ENCODE measurements around the gene ZFAND5.

DNA sequence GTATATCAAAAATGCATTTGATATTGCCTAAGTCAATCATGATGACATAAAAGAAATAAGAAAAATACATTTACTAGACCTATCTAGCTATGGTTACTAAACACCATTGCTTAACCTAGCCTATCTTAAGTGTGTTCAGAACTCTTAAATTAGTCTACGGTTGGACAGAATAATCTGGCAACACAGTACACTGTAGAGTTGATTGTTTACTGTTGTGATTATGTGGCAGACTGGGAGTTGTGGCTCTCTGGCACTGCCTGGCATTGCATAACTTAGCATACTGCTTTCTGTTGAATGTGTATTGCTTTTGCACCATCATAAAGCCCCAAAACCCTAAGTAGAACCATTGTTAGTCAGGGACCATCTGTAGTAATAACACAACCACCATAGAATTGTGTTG is 21.2 kb upstream of the ZFAND5 start:
- no peak for TF ChIP-seq CTCF (IDR thresholded peaks at IDR 0.05 in 4 of 5, conservative IDR thresholded peaks at IDR 0.05 in 1 of 5)
- TF ChIP-seq POLR2A (IDR thresholded peaks at IDR 0.05): no peak

All from gastrocnemius medialis (tissue), 4 donors.